Adrenal gland (tissue), 5 donors: ENCODE results near the gene SLC8A2.

Experiments
- CTCF ChIP-seq, 6 experiments: fragments of 450-650 bp in 4 of 6; fragments of 200-600 bp in 2 of 6; sonication (generic) in 1 of 6; IDR thresholded peaks; 1 replicate in 5 of 6; 2 replicates in 1 of 6; pipeline versions ENCODE4 v1.5.1 to v1.8.0; 2016 to 2021; ENCODE audit warnings: antibody characterized with exemption in 6 of 6, mild to moderate bottlenecking in 2 of 6, moderate library complexity in 1 of 6
- POLR2A ChIP-seq, 2 donors: fragments of 450-650 bp; IDR thresholded peaks; one replicate each; pipeline ENCODE4 v1.6.1; 2017; ENCODE audit warnings: antibody characterized with exemption in 2 of 2, mild to moderate bottlenecking in 2 of 2, moderate library complexity in 1 of 2
- donor health status: DM: no; HTN: no; CAD: no.

- TF ChIP-seq CTCF (IDR thresholded peaks at IDR 0.05) (no peak), POLR2A (IDR thresholded peaks at IDR 0.05) (peak in 1 of 2 donors; percentile 37)
These were observed 38.3 kb upstream of the SLC8A2 start for GRCh38 chr19:47509973-47510372.
